CD4-positive, alpha-beta T cell treated with Interleukin-6 at 100 ng/mL for 8 hours (primary cell): ENCODE results near the gene CALR.
A peak's percentile ranks its signal among the peaks of the same experiment; 100 is the strongest.
"Not testable (repeated sequence)": the region's sequence is repeated elsewhere in the genome, so short reads cannot be mapped to it uniquely, and the experiment has no call there.

Experiments
- DNase-seq: peaks from one replicate; pipeline ENCODE4 v3.0.0-alpha.2; 2020; ENCODE audit warnings: mixed read lengths, low spot score

Gene CALR

GRCh38 chr19:12937927-12938778 is at the start of gene CALR:
Gene CALR (plus strand): TSS chr19:12938609. CDS start chr19:12938680, 71 bp downstream.
- DNase-seq = peak; percentile 99

DNA sequence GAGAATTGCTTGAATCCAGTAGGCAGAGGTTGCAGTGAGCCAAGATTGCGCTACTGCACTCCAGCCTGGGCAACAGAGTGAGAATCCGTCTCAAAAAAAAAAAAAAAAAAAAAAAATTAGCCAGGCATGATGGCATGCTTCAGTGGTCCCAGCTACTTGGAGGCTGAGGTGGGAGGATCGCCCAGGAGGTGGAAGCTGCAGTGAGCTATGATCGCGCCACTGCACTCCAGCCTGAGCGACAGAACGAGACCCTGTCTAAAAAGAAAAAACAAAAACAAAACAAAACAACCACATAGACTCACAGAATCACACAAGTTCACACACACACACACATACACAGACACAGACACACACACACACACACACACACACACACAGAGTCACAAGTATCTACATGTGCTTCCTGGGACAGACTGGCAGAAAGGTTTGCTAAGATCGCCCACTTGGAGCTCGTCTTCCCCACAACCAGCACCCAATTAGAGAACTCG is 48.1 kb upstream of the CALR start:
- DNase-seq = not testable (repeated sequence)

GRCh38 chr19:12890787-12891552 is 47.4 kb upstream of the CALR start, which contains the start of gene GCDH:
Gene GCDH (plus strand): TSS chr19:12891160. CDS start chr19:12891305, 145 bp downstream.
- peak; percentile 97 for DNase-seq

DNA sequence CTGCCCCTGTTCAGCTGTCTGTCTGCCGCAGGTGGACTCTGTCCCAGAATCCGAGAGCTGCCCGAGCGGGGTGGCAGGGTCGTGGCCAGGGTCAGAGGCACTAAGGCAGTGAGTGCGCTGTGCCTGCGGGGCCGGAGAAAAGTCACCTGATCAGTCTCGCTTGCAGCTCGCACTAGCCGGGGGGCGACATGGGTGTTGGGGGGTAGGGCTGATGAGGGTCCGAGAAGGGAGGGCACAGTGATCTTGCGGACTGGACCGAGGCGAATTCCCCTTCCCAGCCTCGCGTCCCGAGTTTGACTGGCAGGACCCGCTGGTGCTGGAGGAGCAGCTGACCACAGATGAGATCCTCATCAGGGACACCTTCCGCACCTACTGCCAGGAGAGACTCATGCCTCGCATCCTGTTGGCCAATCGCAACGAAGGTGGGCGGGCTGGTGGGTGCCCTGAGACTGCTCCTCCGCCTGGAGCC is 46.8 kb upstream of the CALR start:
- DNase-seq = no peak

GRCh38 chr19:12893582-12893981 is 44.8 kb upstream of the CALR start:
- no peak for DNase-seq

DNA sequence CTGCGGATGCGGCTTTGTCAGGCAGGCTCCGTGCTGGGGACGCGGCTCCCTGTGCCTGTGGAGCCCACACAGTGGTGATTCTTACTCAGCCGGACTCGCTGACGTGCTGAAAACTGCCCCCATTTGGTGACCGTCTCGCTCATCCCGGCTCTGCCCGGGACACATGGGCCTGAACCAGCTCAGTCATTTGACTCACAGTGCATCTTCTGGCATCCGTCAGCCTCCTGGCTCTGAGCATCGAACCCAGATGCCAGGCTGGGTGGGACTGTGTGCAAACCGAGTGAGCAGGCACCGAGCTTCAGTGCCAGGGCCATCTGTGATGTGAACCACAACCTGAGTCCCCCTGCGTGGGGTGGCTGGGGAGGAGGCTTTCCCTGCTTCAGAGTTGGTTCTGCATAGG is 41.9 kb upstream of the CALR start:
- DNase-seq = no peak

DNA sequence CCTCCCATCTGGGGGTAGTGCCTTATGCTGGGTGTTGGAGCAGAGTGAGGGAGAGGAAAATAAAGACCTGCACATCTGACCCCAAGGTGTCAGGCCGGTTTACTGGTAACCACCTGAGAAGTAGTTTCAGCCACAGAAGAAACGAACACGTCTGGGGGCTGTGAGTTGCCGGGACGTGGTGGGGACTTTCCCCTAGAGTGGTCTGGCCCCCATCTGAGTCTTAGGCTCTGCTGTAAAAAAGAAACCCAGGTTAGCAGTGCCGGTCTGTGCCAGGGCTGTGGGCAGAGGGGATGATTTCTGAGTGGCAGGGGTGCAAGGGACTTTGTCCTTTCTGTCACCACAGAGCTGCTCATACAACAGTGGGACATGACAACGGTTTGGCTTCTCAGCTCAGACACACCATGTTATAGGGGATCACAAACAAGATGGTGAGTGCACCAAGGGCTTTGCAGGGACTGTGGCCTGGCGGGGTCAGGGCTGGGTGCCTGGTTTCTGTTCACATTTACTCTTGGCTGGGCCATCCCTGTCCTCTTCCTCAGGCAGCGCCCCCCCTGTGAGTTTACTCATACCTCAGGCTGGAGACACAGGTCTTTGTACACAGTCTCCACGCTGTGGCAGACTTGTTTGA is 38.4 kb upstream of the CALR start:
- DNase-seq = no peak

GRCh38 chr19:12907166-12907565 is 31.2 kb upstream of the CALR start:
- no peak for DNase-seq

DNA sequence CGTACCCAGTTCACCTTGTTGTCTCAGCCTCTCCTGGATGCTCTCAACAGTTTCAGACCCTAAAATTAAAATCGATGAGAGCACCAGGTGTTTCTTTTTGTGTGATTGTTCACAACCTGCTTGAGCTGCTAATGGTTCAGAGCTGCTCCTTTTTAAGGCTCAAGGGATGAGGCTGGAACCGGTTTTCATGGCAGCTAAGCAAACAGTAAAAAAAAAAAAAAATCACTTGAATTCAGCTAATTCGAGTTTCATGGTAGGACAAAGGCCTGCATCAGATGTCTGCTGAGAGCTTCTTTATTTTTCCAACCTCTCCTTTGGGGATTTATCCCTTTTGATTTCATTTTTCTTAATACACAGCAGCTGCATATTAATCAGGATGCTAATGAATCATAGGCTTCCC is 25.8 kb upstream of the CALR start:
- no peak for DNase-seq

GRCh38 chr19:12913011-12913561 is 25.3 kb upstream of the CALR start:
- no peak for DNase-seq

- peak; percentile 68 for DNase-seq
Observed at GRCh38 chr19:12913851-12914690, 24.3 kb upstream of the CALR start.

GRCh38 chr19:12915860-12916259 is 22.5 kb upstream of the CALR start:
- DNase-seq = not testable (repeated sequence)

DNA sequence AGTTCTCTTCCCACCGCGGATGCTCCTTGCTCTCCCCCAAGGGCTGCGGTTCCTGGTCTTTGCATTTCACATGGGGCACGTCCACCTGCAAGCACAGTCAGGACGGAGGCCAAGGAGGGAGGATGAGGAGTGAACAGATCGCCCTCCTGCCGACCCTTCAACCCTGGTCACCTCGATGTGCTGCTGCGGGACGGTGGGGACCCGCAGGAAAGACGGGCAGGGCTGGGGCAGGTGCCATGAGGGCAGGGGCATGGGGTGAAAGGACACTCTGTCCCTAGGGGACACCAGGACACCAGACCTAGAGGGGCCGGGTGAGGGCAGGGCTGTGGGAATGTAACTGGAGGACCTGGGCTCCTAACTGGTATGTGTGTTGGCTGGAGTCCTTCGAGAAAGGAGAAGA is 20.2 kb upstream of the CALR start:
- no peak for DNase-seq

DNA sequence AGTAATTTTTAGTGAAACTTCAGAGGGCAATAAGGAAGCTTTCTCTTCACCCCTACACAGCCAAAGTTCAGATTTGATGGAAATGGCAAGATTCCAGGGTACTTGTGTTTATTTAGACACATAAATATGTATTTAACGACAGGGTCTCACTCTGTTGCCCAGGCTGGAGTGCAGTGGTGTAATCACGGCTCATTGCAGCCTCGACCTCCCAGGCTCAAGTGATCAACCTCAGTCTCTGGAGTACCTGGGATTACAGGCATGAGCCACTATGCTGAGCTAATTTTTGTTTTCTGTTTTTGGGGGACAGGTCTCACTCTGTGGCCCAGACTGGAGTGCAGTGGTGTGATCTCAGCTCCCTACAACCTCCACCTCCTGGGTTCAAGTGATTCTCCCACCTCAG is 17.4 kb upstream of the CALR start:
- no peak for DNase-seq

DNA sequence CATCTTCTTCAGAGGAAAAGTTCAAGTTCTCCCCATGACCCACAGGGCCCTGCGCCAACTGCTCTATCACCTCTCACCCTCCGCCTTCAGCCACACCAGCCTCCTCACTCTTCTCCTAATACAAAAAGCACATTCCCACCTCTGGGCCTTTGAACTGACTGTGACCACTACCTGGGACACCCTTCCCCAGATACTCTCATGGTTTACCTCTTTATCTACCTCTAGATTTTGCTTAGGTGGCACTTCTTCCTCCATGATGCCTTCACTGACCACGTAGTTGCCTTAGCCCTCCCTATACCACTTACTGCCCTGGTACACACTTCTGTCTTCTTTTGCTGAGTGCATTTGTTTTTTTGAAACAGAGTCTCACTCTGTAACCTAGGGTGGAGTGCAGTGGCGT is 15.4 kb upstream of the CALR start:
- DNase-seq = no peak

GRCh38 chr19:12924621-12925310 is 13.6 kb upstream of the CALR start:
- no peak for DNase-seq

GRCh38 chr19:12930002-12930645 is 8.3 kb upstream of the CALR start:
- DNase-seq = no peak

DNA sequence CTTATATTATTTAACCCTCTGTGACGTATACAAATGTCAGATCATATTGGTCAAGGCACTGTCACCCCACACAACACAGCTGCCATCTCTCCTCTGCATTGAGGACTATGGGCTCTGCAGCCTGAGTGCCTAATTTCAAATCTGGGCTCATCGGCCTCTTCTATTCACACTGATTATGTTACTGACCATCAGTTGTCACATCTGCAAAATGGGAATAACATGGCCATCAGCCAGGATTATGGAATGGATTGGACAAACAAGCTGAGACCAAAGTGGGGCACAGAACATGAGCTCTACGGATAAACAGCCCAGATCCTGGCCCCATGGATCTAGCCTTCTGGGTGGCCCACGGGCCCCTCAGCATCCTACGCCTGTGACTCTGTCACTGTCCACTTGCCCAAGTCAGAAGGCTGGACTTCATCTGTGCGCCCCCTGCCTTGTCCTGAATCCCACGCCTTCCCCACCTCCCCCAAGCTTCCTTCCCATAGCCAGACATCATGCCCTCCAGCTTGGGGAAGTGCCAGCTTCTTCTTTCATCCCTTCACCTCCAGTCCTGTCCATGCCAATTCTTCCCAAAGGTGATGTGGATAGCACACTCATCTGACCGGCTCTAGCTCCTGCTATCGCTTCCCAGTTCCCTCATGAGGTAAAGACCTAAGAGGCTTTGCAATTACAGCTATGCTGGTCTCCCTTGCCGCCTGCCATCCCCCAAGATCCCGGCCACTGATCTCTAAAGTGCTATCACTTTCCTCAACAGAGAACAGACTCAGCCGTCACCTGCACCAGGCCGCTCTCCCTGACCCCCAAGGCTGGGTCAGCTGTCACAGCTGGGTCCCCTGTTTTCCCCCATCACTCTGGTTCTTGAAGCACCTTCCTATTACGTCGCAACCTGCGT is 5.8 kb upstream of the CALR start:
- DNase-seq = no peak
